D721Med (cell line): ENCODE measurements around the gene FRMD1.

Source experiments
- DNase-seq: peaks from one replicate; pipeline ENCODE4 v3.0.0; 2011; ENCODE audit warnings: low spot score; ENCODE audit not compliant: insufficient read length
- FAIRE-seq: peaks from 2 replicates; lab custom pipeline; 2011; peaks lifted over from hg19 to GRCh38; lab: Jason Lieb, UNC
- TF ChIP-seq, protein P1 (sequence below): IDR thresholded peaks from 2 replicates; pipeline ENCODE4 v1.5.1; 2012; ENCODE audit warnings: mild to moderate bottlenecking, control low read depth; ENCODE audit not compliant: insufficient read depth; ENCODE audit errors: missing control alignments

Gene FRMD1

DNA sequence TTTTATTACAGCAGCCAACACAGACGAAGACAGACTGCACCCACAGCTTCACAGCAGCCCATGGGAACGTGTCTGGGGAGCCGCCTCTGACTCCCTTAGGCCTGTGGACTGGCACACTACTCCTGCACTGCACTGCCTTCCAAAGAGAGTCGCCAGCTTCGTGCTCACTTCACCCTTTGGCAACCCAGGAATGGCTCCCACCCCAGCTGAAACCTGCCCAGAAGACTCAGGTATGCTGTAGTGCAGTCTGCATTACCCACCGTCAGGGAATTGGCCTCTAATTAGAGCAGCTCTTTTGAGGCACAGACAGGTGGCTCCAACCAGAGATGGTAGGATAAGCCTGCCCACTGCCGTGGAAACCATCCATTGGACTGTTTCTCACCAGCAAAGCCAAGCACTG is 39.9 kb upstream of the FRMD1 start:
- DNase-seq = no peak
- TF ChIP-seq, protein P1, sequence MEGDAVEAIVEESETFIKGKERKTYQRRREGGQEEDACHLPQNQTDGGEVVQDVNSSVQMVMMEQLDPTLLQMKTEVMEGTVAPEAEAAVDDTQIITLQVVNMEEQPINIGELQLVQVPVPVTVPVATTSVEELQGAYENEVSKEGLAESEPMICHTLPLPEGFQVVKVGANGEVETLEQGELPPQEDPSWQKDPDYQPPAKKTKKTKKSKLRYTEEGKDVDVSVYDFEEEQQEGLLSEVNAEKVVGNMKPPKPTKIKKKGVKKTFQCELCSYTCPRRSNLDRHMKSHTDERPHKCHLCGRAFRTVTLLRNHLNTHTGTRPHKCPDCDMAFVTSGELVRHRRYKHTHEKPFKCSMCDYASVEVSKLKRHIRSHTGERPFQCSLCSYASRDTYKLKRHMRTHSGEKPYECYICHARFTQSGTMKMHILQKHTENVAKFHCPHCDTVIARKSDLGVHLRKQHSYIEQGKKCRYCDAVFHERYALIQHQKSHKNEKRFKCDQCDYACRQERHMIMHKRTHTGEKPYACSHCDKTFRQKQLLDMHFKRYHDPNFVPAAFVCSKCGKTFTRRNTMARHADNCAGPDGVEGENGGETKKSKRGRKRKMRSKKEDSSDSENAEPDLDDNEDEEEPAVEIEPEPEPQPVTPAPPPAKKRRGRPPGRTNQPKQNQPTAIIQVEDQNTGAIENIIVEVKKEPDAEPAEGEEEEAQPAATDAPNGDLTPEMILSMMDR = no peak
- FAIRE-seq = no peak

DNA sequence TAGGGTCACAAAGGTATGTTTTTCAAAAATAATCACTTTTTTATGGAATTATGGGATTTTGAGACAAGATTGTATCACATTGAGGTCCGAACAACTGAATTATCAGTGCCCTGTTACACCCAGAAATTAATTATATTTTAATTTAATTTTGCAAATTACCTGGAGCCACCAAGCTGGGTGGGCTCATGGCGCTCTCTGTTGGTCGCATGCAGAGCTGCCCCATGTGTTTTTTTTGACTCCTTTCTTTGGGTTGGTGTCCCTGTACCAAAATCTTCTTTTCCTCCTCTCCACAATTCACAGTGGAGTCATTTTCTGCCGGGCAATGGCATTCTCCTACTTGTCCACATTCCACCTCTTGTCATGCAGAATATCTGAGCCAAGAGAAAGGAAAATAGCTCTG is 38.9 kb upstream of the FRMD1 start:
- TF ChIP-seq, protein P1 = peak; percentile 5
- FAIRE-seq (no peak), DNase-seq (no peak)

DNA sequence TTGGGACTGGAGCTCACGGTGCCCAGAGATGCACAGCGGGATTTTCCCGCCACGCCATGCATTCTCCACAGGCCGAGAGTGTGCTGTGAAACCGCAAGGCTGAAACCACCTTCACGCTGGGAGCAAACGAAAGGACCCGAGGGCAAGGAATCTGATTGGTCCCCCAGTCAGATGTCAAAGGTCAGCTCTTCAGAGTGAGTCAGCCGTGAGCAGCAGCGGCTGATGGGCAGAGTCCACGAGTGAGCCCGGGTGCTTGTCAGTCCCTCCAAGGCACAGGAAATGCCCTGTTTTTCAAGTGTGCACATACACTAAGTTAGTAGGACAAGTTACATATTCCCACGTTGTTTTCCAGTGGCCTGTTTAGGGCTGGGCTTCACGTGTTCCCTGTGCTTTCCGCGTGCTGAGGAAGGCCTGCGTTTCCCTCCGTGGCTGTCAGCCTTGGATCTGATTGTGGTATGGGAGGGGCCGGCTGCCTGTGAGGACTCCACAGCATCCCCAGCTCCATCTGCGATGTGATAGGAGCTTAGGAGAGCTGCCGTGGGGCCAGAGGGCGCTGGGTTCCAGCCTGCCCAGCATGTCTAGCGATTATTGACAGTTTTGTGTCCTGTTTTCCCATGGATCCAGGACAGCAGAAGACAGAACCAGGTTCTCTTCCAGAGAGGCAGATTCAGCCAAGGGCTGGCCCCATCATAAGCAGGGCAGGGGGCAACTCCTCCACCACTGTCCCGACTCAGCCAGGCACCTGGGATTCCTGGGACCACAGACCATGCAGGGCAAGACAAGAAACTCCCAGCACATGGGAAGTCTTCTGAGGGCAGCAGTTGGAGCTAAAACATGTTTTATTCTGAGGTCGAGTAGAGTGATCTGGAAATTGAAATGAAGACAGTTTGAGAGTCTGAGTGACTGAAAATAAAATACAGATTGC is 38.2 kb upstream of the FRMD1 start:
- TF ChIP-seq, protein P1 = no peak
- no peak for FAIRE-seq

DNA sequence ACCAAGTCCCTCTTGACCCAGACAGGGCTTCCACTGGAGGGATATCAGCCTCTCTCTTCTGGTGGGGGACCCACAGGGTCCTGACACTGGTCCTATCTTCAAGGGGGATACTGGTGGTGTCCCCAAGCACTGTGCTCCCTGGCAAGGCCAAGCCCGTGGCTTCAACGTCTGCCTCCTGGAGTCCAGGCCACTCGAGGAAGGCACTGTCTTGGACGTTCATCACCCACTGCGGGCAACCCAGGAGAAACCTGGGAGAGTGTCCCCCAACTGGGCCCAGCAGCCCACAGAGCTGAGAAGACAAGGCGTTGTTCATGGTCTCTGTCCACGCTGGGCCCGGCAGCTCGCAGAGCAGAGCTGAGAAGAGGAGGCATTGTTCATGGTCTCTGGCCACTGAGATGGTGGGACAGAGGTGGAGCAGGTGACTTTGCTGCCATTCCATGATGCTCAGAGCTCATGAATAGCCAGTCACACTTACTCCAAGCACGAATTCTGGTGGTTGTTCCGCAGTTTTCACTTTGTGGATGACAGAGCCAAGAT is 37.5 kb upstream of the FRMD1 start:
- TF ChIP-seq, protein P1 = no peak
- no peak for DNase-seq

More for the DNA sequence above, 38.2 kb upstream of the FRMD1 start:
- no peak for DNase-seq

DNA sequence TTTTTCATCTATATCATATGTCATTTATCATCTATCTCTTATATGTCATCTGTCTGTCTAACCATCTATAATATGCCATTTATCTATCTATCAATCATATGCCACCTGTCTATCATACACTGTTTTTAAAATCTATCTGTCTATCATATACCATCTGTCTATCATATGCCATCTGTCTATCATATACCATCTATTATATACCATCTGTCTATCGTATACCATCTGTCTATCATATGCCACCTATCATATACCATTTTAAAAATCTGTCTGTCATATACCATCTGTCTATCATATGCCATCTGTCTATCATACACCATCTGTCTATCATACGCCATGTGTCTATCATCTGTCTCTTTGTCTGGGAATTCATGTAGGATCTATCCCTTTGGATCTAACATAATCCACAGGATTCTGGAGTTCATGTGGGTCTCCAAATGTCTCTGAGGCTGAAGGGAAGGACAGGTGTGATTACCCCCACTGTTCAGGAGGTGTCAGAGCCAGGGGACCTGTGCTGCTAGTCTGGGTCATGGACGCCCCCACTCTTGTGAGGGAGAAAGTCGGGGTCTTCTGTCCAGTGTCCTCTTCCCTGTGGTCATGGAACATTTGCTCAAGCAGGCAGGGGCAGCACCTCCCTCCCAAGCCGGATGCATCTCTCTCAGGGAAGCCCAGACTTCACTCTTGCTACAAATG is 36.9 kb upstream of the FRMD1 start:
- DNase-seq (no peak), FAIRE-seq (no peak)
- TF ChIP-seq, protein P1 = no peak

More for the DNA sequence above, 37.5 kb upstream of the FRMD1 start:
- no peak for FAIRE-seq

DNA sequence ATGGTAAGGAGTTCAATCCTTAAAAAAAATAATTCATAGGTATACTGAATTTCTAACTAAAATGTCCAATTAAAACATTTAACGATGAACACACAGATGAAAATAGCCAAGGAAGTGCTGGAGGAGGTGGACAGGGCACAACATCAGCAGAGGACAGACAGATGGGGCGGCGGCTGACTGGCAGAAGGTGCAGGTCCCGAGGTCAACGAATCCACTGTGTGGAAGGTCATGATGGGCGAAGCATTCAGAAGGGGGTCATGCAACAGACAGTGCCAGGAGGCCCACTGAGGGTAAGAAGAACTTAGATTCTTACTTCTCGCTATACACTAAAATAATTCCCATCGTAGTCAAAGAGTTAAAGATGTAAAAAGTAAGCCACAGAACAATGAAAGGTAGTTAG is 34.2 kb upstream of the FRMD1 start:
- TF ChIP-seq, protein P1 = no peak
- FAIRE-seq (no peak), DNase-seq (no peak)

DNA sequence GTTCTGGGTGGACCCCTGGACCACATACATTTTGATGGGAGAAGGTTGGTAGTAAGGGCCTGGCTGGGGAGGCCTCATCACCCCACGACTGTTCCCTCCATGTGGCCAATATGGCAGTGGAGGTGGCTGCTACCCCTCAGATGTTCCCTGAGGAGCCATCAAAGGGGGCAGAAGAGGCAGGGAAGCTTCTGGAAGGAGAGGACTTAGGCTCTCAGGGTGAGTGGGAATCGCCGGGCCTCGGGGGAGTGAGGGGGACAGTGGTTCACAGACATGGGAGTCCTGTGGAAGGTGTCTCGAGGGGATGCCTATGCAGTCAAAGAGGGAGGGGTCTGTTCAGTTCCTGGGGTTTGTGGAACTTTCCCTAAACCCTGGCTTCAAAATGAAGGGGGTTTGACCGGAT is 32.9 kb upstream of the FRMD1 start:
- FAIRE-seq (no peak), DNase-seq (no peak)
- TF ChIP-seq, protein P1 = no peak
